K562 (cell line): ENCODE data around the gene OCA2.

ENCODE experiments used
- MTA1 ChIP-seq: fragments of 450-650 bp; IDR thresholded peaks from 2 replicates; pipeline ENCODE4 v1.6.1; 2017; ENCODE audit warnings: borderline replicate concordance
- PML ChIP-seq: IDR thresholded peaks from 2 replicates; pipeline ENCODE4 v1.6.1; 2012; ENCODE audit warnings: low read length, inconsistent platforms
- POLR2A ChIP-seq: fragments of 450-650 bp; conservative IDR thresholded peaks from 2 replicates; pipeline ENCODE4 v1.6.1; 2016
- POLR2AphosphoS5 ChIP-seq: IDR thresholded peaks from 2 replicates; pipeline ENCODE4 v1.6.1; 2011; ENCODE audit warnings: mild to moderate bottlenecking, low read depth, low read length, moderate library complexity; ENCODE audit not compliant: control insufficient read depth, insufficient read depth
- THRAP3 ChIP-seq: fragments of 450-650 bp; IDR thresholded peaks from 2 replicates; pipeline ENCODE4 v1.6.1; 2016; ENCODE audit warnings: mild to moderate bottlenecking, inconsistent platforms, borderline replicate concordance
- ZNF79 ChIP-seq: fragments of 250-450 bp; sonication (Bioruptor Pico); IDR thresholded peaks from 2 replicates; pipeline ENCODE4 v1.4.0; 2020; ENCODE audit warnings: low read depth, mild to moderate bottlenecking, moderate library complexity
- TF ChIP-seq, protein P1 (sequence below): sonication (generic); formaldehyde crosslinking; IDR thresholded peaks from 2 replicates; pipeline ENCODE4 v1.9.0; 2022; ENCODE audit warnings: mild to moderate bottlenecking, missing genetic modification reagents

DNA sequence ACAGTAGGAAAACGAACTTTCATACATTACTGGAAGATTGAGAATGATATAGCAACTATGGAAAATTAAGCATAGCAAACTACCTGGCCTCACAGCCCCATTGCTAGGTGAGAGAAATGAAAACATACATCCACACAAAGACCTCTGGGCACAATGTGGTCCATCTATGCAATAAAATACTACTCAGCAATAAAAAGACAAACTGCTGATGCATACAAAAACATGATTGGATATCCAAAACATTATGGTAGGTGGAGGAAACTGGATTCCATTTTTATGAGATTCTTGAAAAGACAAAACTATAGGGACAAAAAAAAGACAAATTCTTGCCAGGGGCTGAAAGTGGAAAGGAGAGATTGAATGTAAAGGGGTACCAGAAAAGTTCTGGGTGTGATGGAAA lies 308.8 kb downstream of the OCA2 start:
- TF ChIP-seq POLR2AphosphoS5 (no peak), POLR2A (no peak), ZNF79 (CRISPR knock-in tag) (no peak), MTA1 (no peak), PML (no peak), THRAP3 (no peak)
- TF ChIP-seq, protein P1, sequence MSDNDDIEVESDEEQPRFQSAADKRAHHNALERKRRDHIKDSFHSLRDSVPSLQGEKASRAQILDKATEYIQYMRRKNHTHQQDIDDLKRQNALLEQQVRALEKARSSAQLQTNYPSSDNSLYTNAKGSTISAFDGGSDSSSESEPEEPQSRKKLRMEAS (CRISPR knock-in tag): no peak
